Activated CD4-positive, alpha-beta T cell treated with anti-CD3 and anti-CD28 coated beads, Interleukin-2, amount 50 U/mL, for 1 hour (primary cell): Measurements from ENCODE around the gene TSPAN11.
"Not testable (repeated sequence)": the region's sequence is repeated elsewhere in the genome, so short reads cannot be mapped to it uniquely, and the experiment has no call there.

Experiments used
- DNase-seq: peaks from one replicate; pipeline ENCODE4 v3.0.0-alpha.2; 2020

TSPAN11 gene

GRCh38 chr12:31021809-31022494, 95.4 kb downstream of the TSPAN11 start:
- no peak for DNase-seq

- no peak for DNase-seq
Measured at GRCh38 chr12:31023271-31023724, 96.8 kb downstream of the TSPAN11 start.

- no peak for DNase-seq
Measured at GRCh38 chr12:31026202-31026601, 99.7 kb downstream of the TSPAN11 start.

- DNase-seq, result not testable (repeated sequence)
Measured at GRCh38 chr12:31027006-31027405, 100.5 kb downstream of the TSPAN11 start.

GRCh38 chr12:31029468-31029867, 102.9 kb downstream of the TSPAN11 start:
- no peak for DNase-seq

GRCh38 chr12:31029916-31030562, 103.5 kb downstream of the TSPAN11 start:
- no peak for DNase-seq

GRCh38 chr12:31031951-31032335, 105.4 kb downstream of the TSPAN11 start:
- DNase-seq, result no peak

GRCh38 chr12:31033146-31033545, 106.6 kb downstream of the TSPAN11 start:
- no peak for DNase-seq

GRCh38 chr12:31033681-31034080, 107.1 kb downstream of the TSPAN11 start:
- no peak for DNase-seq

- DNase-seq, result no peak
Measured at GRCh38 chr12:31034372-31034771, 107.8 kb downstream of the TSPAN11 start.

GRCh38 chr12:31035226-31035625, 108.7 kb downstream of the TSPAN11 start:
- DNase-seq, result no peak

GRCh38 chr12:31035967-31036665, 109.6 kb downstream of the TSPAN11 start:
- DNase-seq, result no peak

GRCh38 chr12:31037028-31037427, 110.5 kb downstream of the TSPAN11 start:
- no peak for DNase-seq

- DNase-seq, result no peak
Measured at GRCh38 chr12:31037931-31038330, 111.4 kb downstream of the TSPAN11 start.

GRCh38 chr12:31041033-31041564, 114.6 kb downstream of the TSPAN11 start:
- no peak for DNase-seq
